GM18858 (cell line): Measurements from ENCODE around the gene TPST1.
"Not testable (repeated sequence)": the region's sequence is repeated elsewhere in the genome, so short reads cannot be mapped to it uniquely, and the experiment has no call there.

ENCODE experiments used
- ATAC-seq: cut with Tn5 transposase; IDR thresholded peaks from one replicate; pipeline ENCODE4 v1.9.1; 2021; ENCODE audit not compliant: unreplicated experiment

The TPST1 gene

DNA sequence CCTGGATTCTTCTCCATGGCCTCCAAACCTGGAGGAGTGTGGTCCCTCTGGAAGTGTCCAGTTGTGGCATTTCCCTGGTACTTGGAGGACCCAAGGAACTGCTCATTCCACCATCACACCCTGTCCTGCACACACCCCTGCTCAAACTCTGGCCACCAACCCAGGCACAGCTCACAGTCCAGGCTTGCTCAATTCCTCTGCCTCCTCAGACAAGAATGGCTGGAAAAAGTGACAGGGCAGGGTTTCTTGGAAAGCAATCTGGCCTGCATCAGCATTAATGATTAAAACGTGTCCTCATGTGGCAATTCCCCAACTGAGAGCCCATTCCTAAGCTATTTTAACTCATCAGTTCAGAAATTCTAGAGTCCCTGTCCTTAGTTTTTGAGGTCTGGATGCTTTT is 17.2 kb upstream of the TPST1 start:
- ATAC-seq, result no peak

GRCh38 chr7:66188645-66189044 is 16.5 kb upstream of the TPST1 start:
- ATAC-seq, result no peak

- ATAC-seq, result no peak
These were observed 15.2 kb upstream of the TPST1 start for GRCh38 chr7:66189695-66190503.

DNA sequence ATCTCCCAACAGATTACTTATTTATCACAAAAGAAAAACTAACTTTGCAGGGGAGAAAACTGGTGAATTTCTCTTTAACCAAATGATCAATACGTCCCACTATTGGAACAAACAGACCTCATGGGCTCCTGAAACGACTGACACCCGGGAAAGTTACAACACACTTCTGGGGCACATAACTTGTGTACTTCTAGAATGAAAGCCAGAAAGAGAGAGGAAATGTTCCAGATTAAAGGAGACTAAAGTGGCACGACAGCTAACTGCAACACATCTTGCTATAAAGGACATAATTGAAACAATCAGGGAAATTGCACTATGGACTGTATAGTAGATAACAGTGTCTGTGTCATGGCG is 14.7 kb upstream of the TPST1 start:
- no peak for ATAC-seq

GRCh38 chr7:66193146-66193725 is 11.9 kb upstream of the TPST1 start:
- ATAC-seq, result no peak

DNA sequence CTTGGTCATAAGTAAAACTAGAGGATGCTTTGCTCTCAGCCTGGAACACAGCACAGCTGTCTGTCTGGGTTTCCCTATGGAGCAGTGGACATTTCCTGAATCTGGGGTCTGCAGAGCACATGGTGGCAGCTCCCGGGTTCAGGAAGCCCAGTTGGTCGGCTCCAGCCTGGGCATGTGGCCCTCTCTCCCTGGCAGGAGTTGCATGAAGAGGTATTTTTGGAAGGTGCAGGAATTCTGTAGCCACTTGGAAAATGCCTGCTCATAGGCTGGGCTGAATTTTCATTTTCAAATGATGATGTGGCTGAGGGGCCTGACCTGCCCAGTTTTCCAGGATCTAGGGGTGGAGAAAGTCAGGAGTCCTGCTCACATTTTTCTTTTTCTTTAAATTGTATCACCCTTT is 6.7 kb upstream of the TPST1 start:
- ATAC-seq, result no peak

DNA sequence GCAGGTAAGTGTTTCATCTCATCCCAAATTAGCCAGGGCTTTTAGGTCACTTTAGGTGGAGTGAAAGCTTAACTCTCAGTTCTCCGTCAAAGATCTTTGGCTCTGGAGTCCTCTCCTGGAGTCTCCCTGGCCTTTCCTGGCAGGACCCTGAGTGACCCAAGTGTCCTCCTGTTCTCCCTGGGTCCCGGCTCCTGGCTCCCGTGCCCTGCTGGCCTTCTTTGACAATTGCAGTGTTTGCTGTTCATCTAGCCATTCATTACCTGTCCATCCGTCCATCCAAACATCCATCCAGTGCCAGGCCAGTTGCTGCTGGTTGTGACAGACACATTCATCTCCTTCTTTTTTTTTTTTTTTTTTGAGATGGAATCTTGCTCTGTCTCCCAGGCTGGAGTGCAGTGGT is 6.2 kb upstream of the TPST1 start:
- no peak for ATAC-seq

GRCh38 chr7:66202441-66202840 is 2.7 kb upstream of the TPST1 start:
- ATAC-seq, result no peak

DNA sequence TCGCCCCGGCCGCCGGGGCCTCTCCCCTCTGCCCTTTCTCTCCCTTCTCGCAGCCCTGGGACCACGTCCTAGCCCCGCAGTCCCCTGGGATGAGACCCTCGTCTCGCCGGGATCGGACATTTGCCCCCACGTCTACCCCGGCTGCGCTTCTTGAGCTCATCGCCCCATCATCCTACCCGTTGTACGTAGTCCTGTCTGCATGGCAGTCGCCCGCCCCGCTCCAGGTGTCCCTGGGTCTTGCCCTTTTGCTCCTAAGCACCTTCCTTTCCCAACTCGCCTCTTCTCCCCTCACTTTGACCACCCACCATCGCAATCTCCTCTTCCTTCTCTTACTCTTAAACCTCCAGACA is 582 bp downstream of the TPST1 start:
- no peak for ATAC-seq

- no peak for ATAC-seq
These were observed 1.2 kb downstream of the TPST1 start for GRCh38 chr7:66206119-66206933.

- ATAC-seq, result no peak
These were observed 1.8 kb downstream of the TPST1 start for GRCh38 chr7:66206934-66207240.

DNA sequence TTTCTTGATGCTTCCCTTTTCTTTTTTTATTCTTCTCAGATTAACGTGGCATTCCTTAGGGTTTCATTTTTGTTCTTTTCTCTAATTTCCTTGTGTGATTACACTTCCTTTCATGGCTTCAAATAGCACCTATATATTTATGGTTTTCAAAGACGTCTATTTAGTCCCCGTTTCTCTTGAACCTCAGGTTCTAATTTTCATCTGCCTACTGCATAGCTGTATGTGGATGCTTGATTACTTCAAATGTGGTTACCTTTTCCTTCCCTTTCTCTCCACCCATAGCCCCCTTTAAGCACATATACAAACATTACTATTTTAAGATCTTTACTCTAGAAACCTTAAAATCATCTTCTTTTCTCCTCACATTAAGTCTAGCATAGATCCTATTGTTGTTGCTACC is 2.4 kb downstream of the TPST1 start:
- ATAC-seq, result no peak

DNA sequence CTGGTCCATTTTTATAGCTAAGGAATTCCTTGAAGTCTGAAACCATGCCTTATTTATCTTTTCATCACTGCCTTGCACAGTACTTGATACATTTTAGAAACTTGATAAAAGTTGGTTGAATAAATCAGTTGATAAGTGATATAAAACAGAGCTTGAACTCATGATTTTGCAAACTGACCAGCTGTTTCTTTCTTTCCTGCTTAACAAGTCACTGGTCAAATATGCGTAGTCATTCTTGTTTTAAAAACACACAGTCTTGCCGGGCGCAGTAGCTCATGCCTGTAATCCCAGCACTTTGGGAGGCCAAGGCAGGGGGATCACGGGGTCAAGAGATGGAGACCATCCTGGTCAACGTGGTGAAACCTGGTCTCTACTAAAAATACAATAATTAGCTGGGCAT is 6.3 kb downstream of the TPST1 start:
- no peak for ATAC-seq

- no peak for ATAC-seq
These were observed 8.5 kb downstream of the TPST1 start for GRCh38 chr7:66213637-66214036.

GRCh38 chr7:66216687-66217086 is 11.6 kb downstream of the TPST1 start:
- no peak for ATAC-seq

- ATAC-seq, result no peak
These were observed 14.7 kb downstream of the TPST1 start for GRCh38 chr7:66219805-66220204.

DNA sequence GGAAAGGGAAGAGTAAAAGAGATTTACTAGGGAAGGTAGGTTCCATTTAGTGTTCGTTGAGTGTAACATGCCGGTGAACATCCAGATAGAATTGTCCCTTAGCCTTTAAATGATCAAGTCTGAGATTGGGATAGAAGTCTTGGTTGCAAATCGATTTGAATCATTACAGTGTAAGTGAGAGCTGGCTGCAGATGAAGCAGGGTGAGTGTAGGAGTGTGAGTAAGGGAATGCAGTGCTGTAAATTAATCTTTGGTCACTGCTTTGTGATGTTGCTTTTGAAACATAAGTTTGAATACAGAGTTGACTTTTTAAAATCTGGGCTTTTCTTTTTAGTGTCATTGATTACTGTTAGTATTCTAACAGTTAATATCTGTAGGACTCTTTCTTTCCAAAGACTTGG is 16.3 kb downstream of the TPST1 start:
- ATAC-seq, result no peak

GRCh38 chr7:66227808-66228207 is 22.7 kb downstream of the TPST1 start:
- ATAC-seq, result no peak

- ATAC-seq, result not testable (repeated sequence)
These were observed 26.4 kb downstream of the TPST1 start for GRCh38 chr7:66231326-66232216.

- no peak for ATAC-seq
These were observed 28.5 kb downstream of the TPST1 start for GRCh38 chr7:66233638-66234037.

- ATAC-seq, result no peak
These were observed 31.7 kb downstream of the TPST1 start for GRCh38 chr7:66236713-66237303.
